K562 (cell line): Measurements from ENCODE around the gene CRABP1. TPM values are rescaled to one million over a fixed set of nuclear protein-coding genes. Genes with fewer than 3 reads are reported as not detected.

Experiments
- HSF4 ChIP-seq: fragments of 250-450 bp; sonication (Bioruptor Pico); IDR thresholded peaks from 2 replicates; pipeline ENCODE4 v2.1.2; 2022; ENCODE audit warnings: mild to moderate bottlenecking, moderate library complexity, borderline replicate concordance
- MECOM ChIP-seq: fragments of 250-450 bp; sonication (Bioruptor Pico); IDR thresholded peaks from 2 replicates; pipeline ENCODE4 v1.8.0; 2022; ENCODE audit warnings: inconsistent platforms
- MYNN ChIP-seq, 2 experiments: sonication (generic); formaldehyde crosslinking in 1 of 2; IDR thresholded peaks; 2 replicates each; pipeline versions ENCODE4 v1.5.0 to v1.6.1; 2016 to 2020; ENCODE audit warnings: antibody characterized with exemption in 1 of 2, missing genetic modification reagents in 1 of 2
- NFXL1 ChIP-seq: fragments of 450-650 bp; formaldehyde crosslinking; IDR thresholded peaks from 2 replicates; pipeline ENCODE4 v1.4.0; 2021; ENCODE audit warnings: mild to moderate bottlenecking
- RAD21 ChIP-seq, 2 experiments: fragments of 250-450 bp in 1 of 2; fragments of 450-650 bp in 1 of 2; sonication (Bioruptor Pico) in 1 of 2; formaldehyde crosslinking in 1 of 2; IDR thresholded peaks in 1 of 2; conservative IDR thresholded peaks in 1 of 2; 2 replicates each; pipeline versions ENCODE4 v1.4.0 to v1.8.0; 2020 to 2022; ENCODE audit warnings: mild to moderate bottlenecking in 2 of 2, moderate library complexity in 1 of 2
- RCOR1 ChIP-seq, 2 experiments: IDR thresholded peaks; 2 replicates each; pipeline ENCODE4 v1.6.1; 2012; ENCODE audit warnings: low read depth in 2 of 2, low read length in 2 of 2, borderline replicate concordance in 1 of 2, improper control_type of control experiment in 1 of 2
- SETDB1 ChIP-seq: IDR thresholded peaks from one replicate; pipeline ENCODE4 v1.6.1; 2012; ENCODE audit warnings: low read length, control low read depth, inconsistent platforms
- SMAD3 ChIP-seq: fragments of 450-650 bp; formaldehyde crosslinking; conservative IDR thresholded peaks from 2 replicates; pipeline ENCODE4 v1.4.0; 2020; ENCODE audit warnings: mild to moderate bottlenecking
- SRSF7 ChIP-seq: fragments of 200-400 bp; formaldehyde crosslinking; optimal IDR thresholded peaks from 2 replicates; pipeline ENCODE3; 2017; ENCODE audit warnings: mild to moderate bottlenecking, low read depth, low read length
- TEAD1 ChIP-seq, 2 experiments: fragments of 450-650 bp in 1 of 2; sonication (generic) in 1 of 2; formaldehyde crosslinking; IDR thresholded peaks; 2 replicates each; pipeline versions ENCODE4 v1.4.0 to v1.8.0; 2020 to 2022; ENCODE audit warnings: mild to moderate bottlenecking in 2 of 2, missing genetic modification reagents in 1 of 2
- TFAM ChIP-seq: fragments of 250-450 bp; sonication (Bioruptor Pico); conservative IDR thresholded peaks from 2 replicates; pipeline ENCODE4 v1.5.0; 2021; ENCODE audit warnings: mild to moderate bottlenecking, moderate library complexity
- ZKSCAN8 ChIP-seq: fragments of 200-800 bp; sonication (Bioruptor generic); IDR thresholded peaks from 2 replicates; pipeline ENCODE4 v1.6.1; 2016; ENCODE audit warnings: missing genetic modification characterization, missing compliant biosample characterization
- ZNF24 ChIP-seq: fragments of 450-650 bp; IDR thresholded peaks from 2 replicates; pipeline ENCODE4 v1.6.1; 2016
- ZNF778 ChIP-seq: fragments of 450-650 bp; formaldehyde crosslinking; IDR thresholded peaks from 2 replicates; pipeline ENCODE4 v1.4.0; 2020; ENCODE audit warnings: mild to moderate bottlenecking, moderate library complexity
- ZSCAN32 ChIP-seq: fragments of 450-650 bp; formaldehyde crosslinking; IDR thresholded peaks from 2 replicates; pipeline ENCODE4 v1.4.0; 2020; ENCODE audit warnings: mild to moderate bottlenecking, moderate library complexity
- polyA plus RNA-seq, 8 experiments: library from polyadenylated mRNA; depleted of rRNA in 4 of 8; stranded (reverse) in 5 of 8; unstranded in 3 of 8; fragments of >200 nt; fragmentation: Nextera tagmentation in 2 of 8; fragmentation: Illumina TruSeq in 1 of 8; extraction: Ambion mirVana in 2 of 8; extraction: Trizol in 1 of 8; gene quantifications; 2 replicates each; pipeline versions ENCODE4 v1.2.1 to v1.2.3, GENCODE V29; 2011 to 2014; ENCODE audit warnings: inconsistent platforms in 1 of 8, missing spikeins in 1 of 8
- total RNA-seq, 7 experiments: library from RNA; depleted of rRNA in 6 of 7; stranded (reverse); fragments of >200 nt in 6 of 7; fragmentation: Illumina TruSeq in 2 of 7; extraction: Trizol in 2 of 7; gene quantifications; 2 replicates each; pipeline versions ENCODE4 v1.2.1 to v1.2.3, GENCODE V29; 2011 to 2021; ENCODE audit warnings: low replicate concordance in 1 of 7
- TF ChIP-seq, protein P1 (sequence below): sonication (generic); formaldehyde crosslinking; IDR thresholded peaks from 2 replicates; pipeline ENCODE4 v1.8.1; 2023; ENCODE audit warnings: mild to moderate bottlenecking, missing genetic modification reagents
- TF ChIP-seq, protein P2 (sequence below): fragments of 450-650 bp; IDR thresholded peaks from 2 replicates; pipeline ENCODE4 v1.6.1; 2017; ENCODE audit warnings: antibody characterized with exemption
- TF ChIP-seq, protein P3 (sequence below): sonication (generic); IDR thresholded peaks from 2 replicates; pipeline ENCODE4 v1.6.1; 2016
- TF ChIP-seq, protein P4 (sequence below), 2 experiments: fragments of 150-350 bp in 1 of 2; IDR thresholded peaks; 2 replicates each; pipeline ENCODE4 v1.6.1; 2012 to 2016; ENCODE audit warnings: low read depth in 2 of 2, low read length in 2 of 2, mild to moderate bottlenecking in 1 of 2, moderate library complexity in 1 of 2

Gene CRABP1
- total and polyA plus RNA-seq, 9 of the 15 experiments (the other 6 are each of a cell fraction or from before 2014, with no cell fraction given) = 0.60 TPM; not detected in 8

DNA sequence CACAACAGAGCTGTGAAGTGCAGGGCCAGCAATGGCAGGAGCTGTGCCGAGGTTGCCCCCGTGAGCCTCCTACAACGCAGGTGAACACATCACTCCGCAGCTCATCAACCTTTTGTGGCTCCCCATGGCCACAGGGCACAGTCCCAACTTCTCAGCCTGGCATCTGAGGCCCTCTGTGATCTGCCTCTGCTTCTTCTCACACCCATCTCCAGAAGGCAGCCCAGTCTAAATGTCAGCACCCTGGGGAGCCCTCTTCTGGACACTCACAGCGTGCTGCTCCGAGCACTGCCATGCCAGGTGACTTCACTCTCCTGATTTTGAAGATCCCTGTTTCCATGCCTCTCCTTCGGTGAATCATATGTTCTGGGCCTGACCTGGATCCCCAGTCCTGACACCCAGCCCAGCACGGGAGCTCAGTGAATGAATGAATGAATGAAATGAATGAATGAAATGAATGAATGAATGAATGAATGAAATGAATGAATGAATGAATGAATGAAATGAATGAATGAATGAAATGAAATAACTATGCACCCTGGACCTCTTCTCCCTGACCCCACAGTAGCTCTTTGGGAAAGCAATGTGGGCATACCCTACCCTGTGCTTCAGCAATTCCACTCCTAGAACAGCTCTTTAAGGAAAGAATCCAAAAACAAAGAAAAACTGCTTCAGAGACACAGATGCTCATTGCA lies 22.9 kb upstream of the CRABP1 start (continued):
- TF ChIP-seq, protein P1, sequence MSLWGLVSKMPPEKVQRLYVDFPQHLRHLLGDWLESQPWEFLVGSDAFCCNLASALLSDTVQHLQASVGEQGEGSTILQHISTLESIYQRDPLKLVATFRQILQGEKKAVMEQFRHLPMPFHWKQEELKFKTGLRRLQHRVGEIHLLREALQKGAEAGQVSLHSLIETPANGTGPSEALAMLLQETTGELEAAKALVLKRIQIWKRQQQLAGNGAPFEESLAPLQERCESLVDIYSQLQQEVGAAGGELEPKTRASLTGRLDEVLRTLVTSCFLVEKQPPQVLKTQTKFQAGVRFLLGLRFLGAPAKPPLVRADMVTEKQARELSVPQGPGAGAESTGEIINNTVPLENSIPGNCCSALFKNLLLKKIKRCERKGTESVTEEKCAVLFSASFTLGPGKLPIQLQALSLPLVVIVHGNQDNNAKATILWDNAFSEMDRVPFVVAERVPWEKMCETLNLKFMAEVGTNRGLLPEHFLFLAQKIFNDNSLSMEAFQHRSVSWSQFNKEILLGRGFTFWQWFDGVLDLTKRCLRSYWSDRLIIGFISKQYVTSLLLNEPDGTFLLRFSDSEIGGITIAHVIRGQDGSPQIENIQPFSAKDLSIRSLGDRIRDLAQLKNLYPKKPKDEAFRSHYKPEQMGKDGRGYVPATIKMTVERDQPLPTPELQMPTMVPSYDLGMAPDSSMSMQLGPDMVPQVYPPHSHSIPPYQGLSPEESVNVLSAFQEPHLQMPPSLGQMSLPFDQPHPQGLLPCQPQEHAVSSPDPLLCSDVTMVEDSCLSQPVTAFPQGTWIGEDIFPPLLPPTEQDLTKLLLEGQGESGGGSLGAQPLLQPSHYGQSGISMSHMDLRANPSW (CRISPR knock-in tag) = no peak
- TF ChIP-seq RCOR1 (IDR thresholded peaks at IDR 0.05; ENCODE audit: borderline replicate concordance in 1 of 2, low read depth in 2 of 2, low read length in 2 of 2) (peak in 1 of 2 experiments; percentile 6; a peak in 1 of 4 replicates), MYNN (IDR thresholded peaks at IDR 0.05) (no peak), MYNN (CRISPR knock-in tag; IDR thresholded peaks at IDR 0.05) (no peak), NFXL1 (CRISPR knock-in tag) (no peak), RAD21 (CRISPR knock-in tag; conservative IDR thresholded peaks at IDR 0.05 in 1 of 2, IDR thresholded peaks at IDR 0.05 in 1 of 2) (peak; percentile 23 to 48; a peak in 3 of 4 replicates), SRSF7 (no peak), ZNF778 (CRISPR knock-in tag) (no peak), HSF4 (no peak), ZSCAN32 (CRISPR knock-in tag) (no peak), SMAD3 (no peak), TFAM (CRISPR knock-in tag) (no peak), MECOM (CRISPR knock-in tag) (no peak), TEAD1 (CRISPR knock-in tag; IDR thresholded peaks at IDR 0.05) (no peak), SETDB1 (no peak), ZNF24 (peak; percentile 100), ZKSCAN8 (CRISPR knock-in tag) (no peak)
- TF ChIP-seq, protein P2, sequence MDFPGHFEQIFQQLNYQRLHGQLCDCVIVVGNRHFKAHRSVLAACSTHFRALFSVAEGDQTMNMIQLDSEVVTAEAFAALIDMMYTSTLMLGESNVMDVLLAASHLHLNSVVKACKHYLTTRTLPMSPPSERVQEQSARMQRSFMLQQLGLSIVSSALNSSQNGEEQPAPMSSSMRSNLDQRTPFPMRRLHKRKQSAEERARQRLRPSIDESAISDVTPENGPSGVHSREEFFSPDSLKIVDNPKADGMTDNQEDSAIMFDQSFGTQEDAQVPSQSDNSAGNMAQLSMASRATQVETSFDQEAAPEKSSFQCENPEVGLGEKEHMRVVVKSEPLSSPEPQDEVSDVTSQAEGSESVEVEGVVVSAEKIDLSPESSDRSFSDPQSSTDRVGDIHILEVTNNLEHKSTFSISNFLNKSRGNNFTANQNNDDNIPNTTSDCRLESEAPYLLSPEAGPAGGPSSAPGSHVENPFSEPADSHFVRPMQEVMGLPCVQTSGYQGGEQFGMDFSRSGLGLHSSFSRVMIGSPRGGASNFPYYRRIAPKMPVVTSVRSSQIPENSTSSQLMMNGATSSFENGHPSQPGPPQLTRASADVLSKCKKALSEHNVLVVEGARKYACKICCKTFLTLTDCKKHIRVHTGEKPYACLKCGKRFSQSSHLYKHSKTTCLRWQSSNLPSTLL = no peak
- TF ChIP-seq, protein P3, sequence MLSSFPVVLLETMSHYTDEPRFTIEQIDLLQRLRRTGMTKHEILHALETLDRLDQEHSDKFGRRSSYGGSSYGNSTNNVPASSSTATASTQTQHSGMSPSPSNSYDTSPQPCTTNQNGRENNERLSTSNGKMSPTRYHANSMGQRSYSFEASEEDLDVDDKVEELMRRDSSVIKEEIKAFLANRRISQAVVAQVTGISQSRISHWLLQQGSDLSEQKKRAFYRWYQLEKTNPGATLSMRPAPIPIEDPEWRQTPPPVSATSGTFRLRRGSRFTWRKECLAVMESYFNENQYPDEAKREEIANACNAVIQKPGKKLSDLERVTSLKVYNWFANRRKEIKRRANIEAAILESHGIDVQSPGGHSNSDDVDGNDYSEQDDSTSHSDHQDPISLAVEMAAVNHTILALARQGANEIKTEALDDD = no peak
- TF ChIP-seq, protein P4, sequence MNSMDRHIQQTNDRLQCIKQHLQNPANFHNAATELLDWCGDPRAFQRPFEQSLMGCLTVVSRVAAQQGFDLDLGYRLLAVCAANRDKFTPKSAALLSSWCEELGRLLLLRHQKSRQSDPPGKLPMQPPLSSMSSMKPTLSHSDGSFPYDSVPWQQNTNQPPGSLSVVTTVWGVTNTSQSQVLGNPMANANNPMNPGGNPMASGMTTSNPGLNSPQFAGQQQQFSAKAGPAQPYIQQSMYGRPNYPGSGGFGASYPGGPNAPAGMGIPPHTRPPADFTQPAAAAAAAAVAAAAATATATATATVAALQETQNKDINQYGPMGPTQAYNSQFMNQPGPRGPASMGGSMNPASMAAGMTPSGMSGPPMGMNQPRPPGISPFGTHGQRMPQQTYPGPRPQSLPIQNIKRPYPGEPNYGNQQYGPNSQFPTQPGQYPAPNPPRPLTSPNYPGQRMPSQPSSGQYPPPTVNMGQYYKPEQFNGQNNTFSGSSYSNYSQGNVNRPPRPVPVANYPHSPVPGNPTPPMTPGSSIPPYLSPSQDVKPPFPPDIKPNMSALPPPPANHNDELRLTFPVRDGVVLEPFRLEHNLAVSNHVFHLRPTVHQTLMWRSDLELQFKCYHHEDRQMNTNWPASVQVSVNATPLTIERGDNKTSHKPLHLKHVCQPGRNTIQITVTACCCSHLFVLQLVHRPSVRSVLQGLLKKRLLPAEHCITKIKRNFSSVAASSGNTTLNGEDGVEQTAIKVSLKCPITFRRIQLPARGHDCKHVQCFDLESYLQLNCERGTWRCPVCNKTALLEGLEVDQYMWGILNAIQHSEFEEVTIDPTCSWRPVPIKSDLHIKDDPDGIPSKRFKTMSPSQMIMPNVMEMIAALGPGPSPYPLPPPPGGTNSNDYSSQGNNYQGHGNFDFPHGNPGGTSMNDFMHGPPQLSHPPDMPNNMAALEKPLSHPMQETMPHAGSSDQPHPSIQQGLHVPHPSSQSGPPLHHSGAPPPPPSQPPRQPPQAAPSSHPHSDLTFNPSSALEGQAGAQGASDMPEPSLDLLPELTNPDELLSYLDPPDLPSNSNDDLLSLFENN (IDR thresholded peaks at IDR 0.05; ENCODE audit: low read depth in 2 of 2, low read length in 2 of 2) = no peak
